Liver (tissue), 9 donors: ENCODE data around the gene PDLIM4. TPM values are rescaled to one million over a fixed set of nuclear protein-coding genes. Genes with fewer than 3 reads are reported as not detected.

ENCODE experiments used
- DNase-seq: peaks from one replicate; pipeline ENCODE4 v3.0.0-alpha.2; 2017; ENCODE audit warnings: low spot score
- H3K27ac ChIP-seq, 2 donors: one replicate each; pipeline ENCODE4 v1.7.0; 2013; ENCODE audit warnings: inconsistent platforms in 2 of 2, low read length in 2 of 2, control low read depth in 1 of 2, low read depth in 1 of 2, mild to moderate bottlenecking in 1 of 2
- H3K27me3 ChIP-seq, 4 donors: one replicate each; pipeline versions ENCODE4 v1.6.1 to v1.7.0; 2013; ENCODE audit warnings: low read length in 3 of 4, inconsistent platforms in 1 of 4, mild to moderate bottlenecking in 1 of 4, moderate library complexity in 1 of 4; ENCODE audit not compliant: control insufficient read depth in 4 of 4, insufficient read depth in 4 of 4
- H3K36me3 ChIP-seq, 4 donors: one replicate each; pipeline versions ENCODE4 v1.6.1 to v1.7.0; 2013; ENCODE audit warnings: low read length in 3 of 4, mild to moderate bottlenecking in 3 of 4, low read depth in 1 of 4, moderate library complexity in 1 of 4; ENCODE audit not compliant: control insufficient read depth in 4 of 4, insufficient read depth in 3 of 4
- H3K4me1 ChIP-seq, 4 donors: one replicate each; pipeline versions ENCODE4 v1.6.1 to v1.7.0; 2013; ENCODE audit warnings: low read length in 3 of 4, mild to moderate bottlenecking in 3 of 4, moderate library complexity in 1 of 4; ENCODE audit not compliant: control insufficient read depth in 4 of 4, insufficient read depth in 4 of 4
- H3K4me3 ChIP-seq, 3 donors: one replicate each; pipeline versions ENCODE4 v1.6.1 to v1.7.0; 2013; ENCODE audit warnings: low read length in 3 of 3, control low read depth in 1 of 3, low read depth in 1 of 3, mild to moderate bottlenecking in 1 of 3
- H3K9ac ChIP-seq, 2 donors: one replicate each; pipeline ENCODE4 v1.7.0; 2013; ENCODE audit warnings: low read length in 2 of 2, mild to moderate bottlenecking in 2 of 2, moderate library complexity in 2 of 2, control low read depth in 1 of 2, low read depth in 1 of 2
- H3K9me3 ChIP-seq, 4 donors: one replicate each; pipeline versions ENCODE4 v1.6.1 to v1.7.0; 2013; ENCODE audit warnings: low read length in 3 of 4; ENCODE audit not compliant: control insufficient read depth in 4 of 4
- CTCF ChIP-seq: fragments of 150-350 bp; IDR thresholded peaks from 2 replicates; pipeline ENCODE4 v1.5.1; 2017; ENCODE audit warnings: improper control_type of control experiment, low read depth, low read length; ENCODE audit not compliant: missing input control
- EGR1 ChIP-seq, 2 donors: IDR thresholded peaks; 2 replicates each; pipeline ENCODE4 v1.6.1; 2016 to 2018; ENCODE audit warnings: antibody characterized with exemption in 2 of 2, low read depth in 2 of 2
- FOXA2 ChIP-seq: IDR thresholded peaks from 2 replicates; pipeline ENCODE4 v1.6.1; 2016; ENCODE audit warnings: antibody characterized with exemption
- HNF4G ChIP-seq: IDR thresholded peaks from 2 replicates; pipeline ENCODE4 v1.6.1; 2016; ENCODE audit warnings: antibody characterized with exemption
- NR2F2 ChIP-seq: IDR thresholded peaks from 2 replicates; pipeline ENCODE4 v1.6.1; 2016; ENCODE audit warnings: antibody characterized with exemption
- REST ChIP-seq: IDR thresholded peaks from 2 replicates; pipeline ENCODE4 v1.6.1; 2016; ENCODE audit warnings: antibody characterized with exemption, mild to moderate bottlenecking
- RXRA ChIP-seq, 2 donors: IDR thresholded peaks; 2 replicates each; pipeline ENCODE4 v1.6.1; 2017 to 2018; ENCODE audit warnings: antibody characterized with exemption in 2 of 2, mild to moderate bottlenecking in 1 of 2
- SP1 ChIP-seq: IDR thresholded peaks from 2 replicates; pipeline ENCODE4 v1.6.1; 2018; ENCODE audit warnings: antibody characterized with exemption, mild to moderate bottlenecking
- TAF1 ChIP-seq: conservative IDR thresholded peaks from 2 replicates; pipeline ENCODE4 v1.6.1; 2016; ENCODE audit warnings: antibody characterized with exemption, mild to moderate bottlenecking
- ZBTB33 ChIP-seq: IDR thresholded peaks from 2 replicates; pipeline ENCODE4 v1.6.1; 2016; ENCODE audit warnings: antibody characterized with exemption
- WGBS: extraction: QIAGEN DNeasy Blood & Tissue Kit; methylation state at CpG from one replicate; pipeline ENCODE4 v1.1.7; 2013; 5-methylcytosine and 5-hydroxymethylcytosine counted together
- polyA plus RNA-seq, 2 donors: library from polyadenylated mRNA; stranded (reverse) in 1 of 2; unstranded in 1 of 2; fragments of 200-250 nt in 1 of 2; fragments of >200 nt in 1 of 2; fragmentation: Nextera tagmentation in 1 of 2; extraction: Ambion mirVana in 1 of 2; gene quantifications; one replicate each; pipeline versions ENCODE4 v1.2.1 to v1.2.3, GENCODE V29; 2013 to 2015
- total RNA-seq, 2 donors: library from RNA; depleted of rRNA; stranded (reverse); fragments of >200 nt; gene quantifications; one replicate each; pipeline ENCODE4 v1.2.3, GENCODE V29; 2014
- donor health status: healthy.
- donor health status: healthy.
- donor health status: healthy.
- donor health status: healthy.
- donor health status: healthy.

PDLIM4 gene
- total and polyA plus RNA-seq, 4 donors, result 0.25 to 0.93 (median 0.65) TPM

- TF ChIP-seq CTCF (no peak), TAF1 (no peak)
Measured at GRCh38 chr5:132310141-132310834, 52.8 kb downstream of the PDLIM4 start (continued).

GRCh38 chr5:132313366-132313765 is 55.9 kb downstream of the PDLIM4 start:
- WGBS, result 92% methylated on average over 4 of the region's 4 CpGs
- TF ChIP-seq ZBTB33, result no peak
- TF ChIP-seq RXRA (IDR thresholded peaks at IDR 0.05), result no peak
- no peak for TF ChIP-seq CTCF
- TF ChIP-seq NR2F2, result no peak
- no peak for TF ChIP-seq REST
- no peak for TF ChIP-seq SP1
- no peak for TF ChIP-seq HNF4G
- H3K4me1 ChIP-seq, result no peaks in the 10 kb centered on the region

GRCh38 chr5:132313961-132314432 is 56.5 kb downstream of the PDLIM4 start:
- no peaks in the 10 kb centered on the region for H3K4me1 ChIP-seq
- peaks cover 0 to 7% (median 3%) of the 10 kb centered on the region in 4 donors for H3K36me3 ChIP-seq
- H3K4me3 ChIP-seq, result no peak overlapping the region
- no peaks in the 10 kb centered on the region for H3K9me3 ChIP-seq
- no peak overlapping the region for H3K9ac ChIP-seq
- DNase-seq, result peak; percentile 82
- 98% methylated on average over 2 of the region's 2 CpGs for WGBS
- no peak overlapping the region for H3K27ac ChIP-seq
- H3K27me3 ChIP-seq, result no peaks in the 10 kb centered on the region
- TF ChIP-seq FOXA2 (no peak), REST (no peak), EGR1 (IDR thresholded peaks at IDR 0.05; ENCODE audit: low read depth in 2 of 2) (no peak)

More at GRCh38 chr5:132313366-132313765, 55.9 kb downstream of the PDLIM4 start:
- no peaks in the 10 kb centered on the region for H3K9me3 ChIP-seq
- no peak overlapping the region for H3K4me3 ChIP-seq
- H3K9ac ChIP-seq, result no peak overlapping the region
- H3K36me3 ChIP-seq, result peaks cover 0 to 7% (median 3%) of the 10 kb centered on the region in 4 donors
- no peak for DNase-seq
- no peaks in the 10 kb centered on the region for H3K27me3 ChIP-seq
- H3K27ac ChIP-seq, result no peak overlapping the region
